ENCODE data around the gene PHF21A. TPM values are rescaled to one million over a fixed set of nuclear protein-coding genes. Genes with fewer than 3 reads are reported as not detected.

PHF21A gene
- polyA plus RNA-seq, 1 experiment: 29.0 TPM

- POLR2A ChIA-PET: interaction anchor here (0.6 kb wide), 1 partner anchor 11 kb away, joined by 5 read pairs; no protein-coding TSS in a partner anchor
- CTCF ChIA-PET: interaction anchor here (0.7 kb wide), 1 partner anchor 124 kb away, joined by 4 read pairs; no protein-coding TSS in a partner anchor
- DNase-seq (ENCODE audit: low read depth, low spot score): no peak
- TF ChIP-seq, protein P1, sequence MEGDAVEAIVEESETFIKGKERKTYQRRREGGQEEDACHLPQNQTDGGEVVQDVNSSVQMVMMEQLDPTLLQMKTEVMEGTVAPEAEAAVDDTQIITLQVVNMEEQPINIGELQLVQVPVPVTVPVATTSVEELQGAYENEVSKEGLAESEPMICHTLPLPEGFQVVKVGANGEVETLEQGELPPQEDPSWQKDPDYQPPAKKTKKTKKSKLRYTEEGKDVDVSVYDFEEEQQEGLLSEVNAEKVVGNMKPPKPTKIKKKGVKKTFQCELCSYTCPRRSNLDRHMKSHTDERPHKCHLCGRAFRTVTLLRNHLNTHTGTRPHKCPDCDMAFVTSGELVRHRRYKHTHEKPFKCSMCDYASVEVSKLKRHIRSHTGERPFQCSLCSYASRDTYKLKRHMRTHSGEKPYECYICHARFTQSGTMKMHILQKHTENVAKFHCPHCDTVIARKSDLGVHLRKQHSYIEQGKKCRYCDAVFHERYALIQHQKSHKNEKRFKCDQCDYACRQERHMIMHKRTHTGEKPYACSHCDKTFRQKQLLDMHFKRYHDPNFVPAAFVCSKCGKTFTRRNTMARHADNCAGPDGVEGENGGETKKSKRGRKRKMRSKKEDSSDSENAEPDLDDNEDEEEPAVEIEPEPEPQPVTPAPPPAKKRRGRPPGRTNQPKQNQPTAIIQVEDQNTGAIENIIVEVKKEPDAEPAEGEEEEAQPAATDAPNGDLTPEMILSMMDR (IDR thresholded peaks at IDR 0.05; ENCODE audit: low read depth, low read length): no peak
- Histone ChIP-seq H3K27me3 (ENCODE audit: control insufficient read depth, insufficient read depth, low read length) (no peaks in the 10 kb centered on the region), H3K4me3 (ENCODE audit: low read depth, low read length) (no peak overlapping the region), H3K9me3 (ENCODE audit: control insufficient read depth, insufficient read depth, low read length) (no peaks in the 10 kb centered on the region), H3K27ac (ENCODE audit: low read depth, low read length) (no peak overlapping the region)
These were observed 47.6 kb downstream of the PHF21A start for GRCh38 chr11:46073632-46074031.

DNA sequence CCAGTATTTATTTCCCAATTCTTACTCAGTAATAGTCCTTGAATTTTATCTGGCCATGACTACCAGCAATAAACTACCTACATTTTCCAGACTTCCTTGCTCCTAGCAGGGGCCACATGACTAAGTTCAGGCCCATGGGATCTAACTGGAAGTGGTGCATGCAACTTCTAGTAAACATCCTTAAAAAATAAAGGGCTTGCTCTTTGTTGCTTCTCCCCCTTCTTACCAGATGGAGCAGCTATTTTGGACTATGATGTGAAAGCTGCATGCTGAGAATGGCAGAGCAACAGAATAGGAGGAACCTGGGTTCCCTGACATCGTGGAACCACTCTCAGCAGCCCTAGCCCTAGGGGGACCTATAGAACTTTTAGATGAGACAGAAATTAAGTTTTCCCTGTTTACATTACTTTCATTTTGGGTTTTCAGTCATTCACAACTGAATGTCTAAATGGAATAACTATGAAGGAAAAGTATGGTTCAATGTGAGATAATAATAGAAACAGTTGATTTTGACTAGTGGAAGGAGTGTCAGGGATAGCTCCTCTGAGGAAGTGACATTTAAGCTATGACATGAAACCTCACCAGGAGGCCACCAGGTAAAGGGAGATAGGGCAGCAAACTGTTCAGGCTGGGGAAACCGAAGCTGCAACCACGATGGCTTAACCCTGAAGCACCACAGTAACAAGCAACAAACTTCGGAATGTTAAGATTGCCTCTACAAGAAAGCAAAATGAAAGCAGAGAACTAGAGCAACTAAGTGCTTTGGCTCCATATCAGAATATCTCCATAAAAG is 48.9 kb downstream of the PHF21A start:
- ChIA-PET POLR2A (interaction anchor here (0.7 kb wide), 1 partner anchor 124 kb away, joined by 4 read pairs; no protein-coding TSS in a partner anchor), CTCF (no interaction called here)
- TF ChIP-seq, protein P1 (IDR thresholded peaks at IDR 0.05; ENCODE audit: low read depth, low read length): no peak
- DNase-seq (ENCODE audit: low read depth, low spot score): no peak
- Histone ChIP-seq H3K4me3 (ENCODE audit: low read depth, low read length) (no peak overlapping the region), H3K27me3 (ENCODE audit: control insufficient read depth, insufficient read depth, low read length) (no peaks in the 10 kb centered on the region), H3K9me3 (ENCODE audit: control insufficient read depth, insufficient read depth, low read length) (no peaks in the 10 kb centered on the region), H3K27ac (ENCODE audit: low read depth, low read length) (no peak overlapping the region)

DNA sequence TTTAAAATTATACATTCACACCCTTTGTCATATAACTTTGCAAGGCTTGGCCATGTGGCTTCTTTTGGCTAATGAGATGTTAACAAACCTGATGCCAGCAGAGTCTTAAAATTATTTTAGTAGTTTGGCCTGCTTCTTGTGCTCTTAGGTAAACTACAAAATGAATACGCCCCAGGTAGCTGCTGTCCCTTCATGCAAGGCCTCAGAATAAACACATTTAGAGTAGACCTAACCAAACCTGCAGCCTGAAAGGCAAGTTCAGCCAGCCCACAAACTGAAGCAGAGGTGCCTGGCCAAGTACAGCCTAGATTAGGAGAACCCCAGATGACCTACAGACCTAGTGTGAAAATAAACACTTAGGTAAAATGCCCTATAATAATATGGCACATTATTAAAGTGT is 50.2 kb downstream of the PHF21A start:
- ChIA-PET POLR2A (no interaction called here), CTCF (no interaction called here)
- no peak overlapping the region for H3K4me3 ChIP-seq (ENCODE audit: low read depth, low read length)
- DNase-seq (ENCODE audit: low read depth, low spot score): no peak
- H3K9me3 ChIP-seq (ENCODE audit: control insufficient read depth, insufficient read depth, low read length): no peaks in the 10 kb centered on the region
- TF ChIP-seq, protein P1 (IDR thresholded peaks at IDR 0.05; ENCODE audit: low read depth, low read length): no peak
- H3K27ac ChIP-seq (ENCODE audit: low read depth, low read length): no peak overlapping the region
- H3K27me3 ChIP-seq (ENCODE audit: control insufficient read depth, insufficient read depth, low read length): no peaks in the 10 kb centered on the region

DNA sequence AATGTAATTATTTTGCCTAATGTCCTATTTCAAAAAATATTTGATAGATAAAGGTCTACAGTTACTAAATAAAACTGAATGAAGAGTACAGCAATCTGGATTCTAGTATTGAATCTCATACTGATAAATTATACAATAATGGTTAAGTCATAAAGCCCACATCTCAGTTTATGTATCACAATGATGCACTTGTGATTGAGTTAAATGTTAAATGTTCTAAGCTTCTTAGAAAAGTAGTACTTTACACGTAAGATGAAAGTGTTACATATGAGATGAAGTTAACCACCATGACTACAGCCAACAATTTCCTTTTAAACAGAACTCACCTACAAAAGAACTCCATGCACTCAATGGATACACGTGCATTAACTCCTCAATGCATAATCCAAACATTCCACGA is 51.7 kb downstream of the PHF21A start:
- H3K4me3 ChIP-seq (ENCODE audit: low read depth, low read length): no peak overlapping the region
- no peaks in the 10 kb centered on the region for H3K27me3 ChIP-seq (ENCODE audit: control insufficient read depth, insufficient read depth, low read length)
- ChIA-PET CTCF (interaction anchor here (1.1 kb wide), 1 partner anchor 23 kb away, joined by 3 read pairs; no protein-coding TSS in a partner anchor), POLR2A (no interaction called here)
- no peak overlapping the region for H3K27ac ChIP-seq (ENCODE audit: low read depth, low read length)
- H3K9me3 ChIP-seq (ENCODE audit: control insufficient read depth, insufficient read depth, low read length): no peaks in the 10 kb centered on the region
- no peak for DNase-seq (ENCODE audit: low read depth, low spot score)
- TF ChIP-seq, protein P1 (IDR thresholded peaks at IDR 0.05; ENCODE audit: low read depth, low read length): no peak

DNA sequence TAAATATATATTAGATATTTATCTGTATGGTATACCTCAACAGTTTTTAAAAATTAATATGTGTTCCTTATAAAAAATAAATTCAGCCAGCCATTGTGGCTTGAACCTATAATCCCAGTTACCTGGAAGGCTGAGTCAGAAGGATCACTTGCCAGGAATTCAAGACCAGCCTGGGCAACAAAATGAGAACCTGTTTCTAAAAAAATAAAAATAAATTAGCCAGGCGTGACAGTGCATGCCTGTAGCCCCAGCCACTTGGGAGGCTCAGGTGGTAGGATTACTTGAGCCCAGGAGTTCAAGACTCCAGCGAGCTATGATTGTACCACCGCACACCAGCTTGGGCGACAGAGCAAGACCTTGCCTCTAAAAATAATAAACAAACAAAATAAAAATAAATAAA is 54.9 kb downstream of the PHF21A start:
- POLR2A ChIA-PET: no interaction called here
- DNase-seq (ENCODE audit: low read depth, low spot score): no peak
- Histone ChIP-seq H3K4me3 (ENCODE audit: low read depth, low read length) (no peak overlapping the region), H3K9me3 (ENCODE audit: control insufficient read depth, insufficient read depth, low read length) (no peaks in the 10 kb centered on the region), H3K27ac (ENCODE audit: low read depth, low read length) (no peak overlapping the region), H3K27me3 (ENCODE audit: control insufficient read depth, insufficient read depth, low read length) (no peaks in the 10 kb centered on the region)
- CTCF ChIA-PET: no interaction called here
- TF ChIP-seq, protein P1 (IDR thresholded peaks at IDR 0.05; ENCODE audit: low read depth, low read length): no peak
